Dedifferentiated amniotic fluid mesenchymal stem cell (primary cell): ENCODE measurements around the gene BHLHE23.

Experiments
- DNase-seq: peaks from one replicate; pipeline ENCODE4 v3.0.0-alpha.2; 2016; ENCODE audit errors: extremely low spot score

BHLHE23 gene

DNA sequence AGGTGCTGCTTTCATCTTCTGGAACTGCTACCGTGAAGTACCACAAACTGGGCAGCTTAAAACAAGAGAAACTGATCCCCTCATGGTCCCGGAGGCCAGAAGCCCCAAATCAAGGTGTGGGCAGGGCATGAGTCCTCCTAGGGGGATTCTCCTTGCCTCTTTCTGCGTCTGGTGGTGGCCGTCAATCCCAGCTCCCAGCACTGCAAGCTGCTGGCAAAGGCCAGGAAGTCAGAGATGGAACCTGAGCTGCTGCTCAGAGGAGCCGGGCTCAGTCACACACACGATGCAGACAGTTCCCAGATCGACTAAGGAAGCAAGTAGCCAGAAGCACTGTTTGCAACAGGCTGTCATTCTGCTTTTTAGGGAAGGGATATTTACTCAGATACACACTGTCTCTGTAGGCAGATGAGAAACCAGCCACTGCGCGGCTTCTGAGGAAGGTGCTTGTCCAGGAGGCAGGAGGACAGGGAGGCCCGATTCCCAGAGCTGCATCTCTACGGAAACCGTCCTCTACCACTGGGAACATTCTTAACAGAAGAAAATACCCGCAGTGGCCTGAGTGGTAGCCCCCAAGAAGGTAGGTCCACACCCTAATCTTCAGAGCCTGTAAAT, 15.5 kb downstream of the BHLHE23 start:
- no peak for DNase-seq

DNA sequence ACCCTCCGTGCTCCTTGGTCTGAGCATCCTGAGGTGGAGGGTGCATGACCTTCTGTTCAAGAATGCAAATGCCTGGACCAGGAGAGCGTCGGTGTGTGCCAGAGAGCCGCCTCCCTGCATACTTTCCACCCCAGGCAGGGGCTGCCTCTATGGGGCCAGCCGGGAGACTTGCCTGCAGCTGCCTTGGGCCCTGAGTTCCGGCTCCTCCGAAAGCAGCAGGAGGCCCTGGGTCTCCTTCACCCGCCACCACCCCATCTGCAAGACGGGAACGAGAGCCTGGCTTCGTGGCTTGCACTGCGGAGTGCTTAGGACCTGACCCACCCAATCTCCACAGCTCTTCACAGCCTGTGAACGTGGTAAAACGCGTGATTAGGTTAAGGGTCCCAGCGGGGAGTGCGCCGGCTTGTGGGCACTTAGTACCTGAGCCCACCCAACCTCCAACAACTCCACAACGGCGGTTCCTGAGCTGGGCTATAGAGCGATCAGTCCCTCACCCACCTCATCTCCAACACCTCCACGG, 16.4 kb downstream of the BHLHE23 start:
- DNase-seq, result no peak

DNA sequence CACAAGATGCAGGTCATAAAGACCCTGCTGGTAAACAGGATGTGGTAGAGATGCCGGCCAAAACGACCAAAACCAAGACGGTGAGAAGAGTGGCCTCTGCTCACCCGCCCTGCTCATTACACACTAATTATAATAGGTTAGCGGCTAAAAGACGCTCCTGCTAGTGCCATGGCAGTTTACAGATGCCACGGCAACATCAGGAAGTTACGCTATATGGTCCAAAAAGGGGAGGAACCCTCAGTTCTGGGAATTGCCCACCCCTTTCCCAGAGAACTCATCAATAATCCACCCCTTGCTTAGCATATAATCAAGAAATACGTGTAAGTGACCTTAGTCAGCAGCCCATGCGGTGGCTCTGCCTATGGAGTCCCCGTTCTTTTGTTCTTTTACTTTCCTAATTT, 17.6 kb downstream of the BHLHE23 start:
- DNase-seq, result no peak

DNA sequence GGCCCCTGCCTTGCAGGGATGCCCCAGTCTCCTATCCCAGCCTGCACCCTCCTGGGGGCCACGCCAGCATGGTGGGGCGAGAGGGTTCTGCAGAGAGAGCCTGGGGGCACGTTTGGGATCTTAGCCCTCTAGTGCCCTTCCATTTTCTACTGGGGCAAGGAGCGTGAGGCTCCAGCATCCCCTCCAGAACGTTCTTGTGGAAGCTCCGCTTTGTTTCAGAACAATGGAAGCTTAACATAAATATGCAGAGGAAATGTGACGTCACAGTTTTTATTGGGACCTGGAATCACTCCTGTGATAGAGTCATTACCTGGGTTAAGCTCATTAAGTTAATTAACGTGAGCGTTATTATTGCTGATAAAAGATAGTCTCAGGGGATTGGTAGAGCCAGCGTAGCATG, 19.6 kb downstream of the BHLHE23 start:
- DNase-seq, result no peak

DNA sequence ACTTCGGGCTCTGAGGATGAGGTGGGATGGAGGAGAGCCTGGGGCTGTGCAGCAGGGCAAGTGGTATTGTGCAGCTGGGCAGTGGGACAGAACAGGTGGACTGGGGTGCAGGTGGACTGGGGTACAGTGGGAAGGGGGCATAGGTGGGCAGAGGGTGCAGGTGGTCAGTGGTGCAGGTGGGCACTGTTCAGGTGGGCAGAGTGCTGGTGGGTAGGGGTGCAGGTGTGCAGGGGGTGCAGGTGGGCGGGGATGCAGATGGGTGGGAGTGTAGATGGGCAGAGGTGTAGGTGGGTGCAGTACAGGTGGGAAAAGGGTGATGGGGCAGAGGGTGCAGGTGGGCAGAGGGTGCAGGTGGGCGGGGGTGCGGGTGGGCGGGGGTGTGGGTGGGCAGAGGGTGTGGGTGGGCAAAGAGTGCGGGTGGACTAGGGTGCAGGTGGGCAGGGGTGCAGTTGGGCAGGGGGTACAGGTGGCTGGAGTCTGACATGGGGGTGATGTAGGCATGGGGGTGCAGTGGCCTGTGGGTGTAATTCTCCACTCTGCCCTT, 20.4 kb downstream of the BHLHE23 start:
- DNase-seq, result no peak

DNA sequence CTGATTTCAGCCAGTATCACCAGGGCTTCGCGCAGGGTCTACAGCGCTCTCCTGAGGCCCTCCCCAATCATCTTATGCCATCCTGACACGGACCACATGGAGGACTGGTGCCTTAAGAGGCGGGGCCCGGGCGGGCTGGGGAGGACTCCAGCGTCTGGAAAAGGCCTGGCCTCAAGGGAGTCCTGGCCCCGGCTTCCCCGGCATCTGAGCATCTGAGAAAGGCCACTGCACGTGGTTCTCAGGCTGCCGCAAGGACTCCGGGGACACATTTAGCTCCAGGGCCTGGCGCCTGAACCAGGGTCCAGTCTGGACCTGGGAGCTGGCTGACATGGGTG, 21.4 kb downstream of the BHLHE23 start:
- no peak for DNase-seq

DNA sequence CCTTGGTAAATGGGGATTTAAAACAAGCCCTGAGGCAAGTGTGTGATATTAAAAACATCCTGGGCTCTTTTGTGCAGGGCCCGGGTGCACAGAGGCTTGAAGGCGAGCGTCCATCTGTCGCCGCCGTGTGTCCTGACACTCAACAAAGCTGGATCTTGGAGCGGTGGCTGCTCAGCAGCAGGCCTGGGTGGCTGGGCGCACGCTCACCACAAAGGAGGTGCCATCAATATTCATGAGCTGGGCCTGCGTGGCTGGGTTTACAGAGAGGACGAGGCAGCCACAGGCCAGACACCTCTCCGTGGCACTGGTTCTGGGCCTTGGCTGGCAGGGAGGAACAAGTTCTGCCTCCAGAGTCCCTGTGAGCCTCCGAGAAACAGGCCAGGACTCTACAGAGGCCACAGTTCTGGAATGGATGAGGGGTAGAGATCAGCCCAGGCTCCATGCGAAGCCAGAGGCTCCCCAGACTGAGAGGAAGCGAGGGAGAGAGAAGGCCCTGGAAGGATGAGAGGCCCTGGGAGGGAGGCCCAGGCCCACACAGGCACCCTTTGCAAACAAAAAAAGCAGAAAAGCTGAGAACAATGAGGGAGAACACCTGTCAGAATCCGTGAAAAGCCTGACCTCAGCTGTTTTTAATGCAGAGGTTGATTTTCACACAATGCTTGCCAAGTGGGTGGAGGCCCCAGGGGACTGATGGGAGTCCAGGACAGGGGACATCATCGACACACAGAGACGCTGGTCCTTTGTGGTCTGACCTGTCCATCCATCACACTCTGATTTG, 21.9 kb downstream of the BHLHE23 start:
- DNase-seq, result no peak

DNA sequence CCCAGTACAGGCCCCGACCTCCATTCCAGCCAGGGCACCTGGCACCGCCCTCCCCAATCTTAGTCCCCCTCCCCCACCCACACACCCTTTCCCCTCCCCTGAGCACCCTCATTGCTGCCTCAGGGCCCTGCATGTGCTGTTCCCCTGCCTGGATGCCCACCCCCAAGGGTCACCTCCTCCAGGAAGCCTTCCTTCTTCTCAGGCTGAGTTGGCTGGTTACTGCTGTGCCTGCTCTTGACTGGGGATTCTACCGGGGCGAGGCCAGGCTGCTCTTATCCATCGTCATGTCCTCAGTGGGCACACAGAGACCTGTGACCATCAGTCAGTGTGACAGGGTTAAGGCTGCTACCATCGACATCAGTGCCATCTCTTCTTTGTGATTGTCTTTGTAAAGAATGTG, 23.6 kb downstream of the BHLHE23 start:
- DNase-seq, result no peak

DNA sequence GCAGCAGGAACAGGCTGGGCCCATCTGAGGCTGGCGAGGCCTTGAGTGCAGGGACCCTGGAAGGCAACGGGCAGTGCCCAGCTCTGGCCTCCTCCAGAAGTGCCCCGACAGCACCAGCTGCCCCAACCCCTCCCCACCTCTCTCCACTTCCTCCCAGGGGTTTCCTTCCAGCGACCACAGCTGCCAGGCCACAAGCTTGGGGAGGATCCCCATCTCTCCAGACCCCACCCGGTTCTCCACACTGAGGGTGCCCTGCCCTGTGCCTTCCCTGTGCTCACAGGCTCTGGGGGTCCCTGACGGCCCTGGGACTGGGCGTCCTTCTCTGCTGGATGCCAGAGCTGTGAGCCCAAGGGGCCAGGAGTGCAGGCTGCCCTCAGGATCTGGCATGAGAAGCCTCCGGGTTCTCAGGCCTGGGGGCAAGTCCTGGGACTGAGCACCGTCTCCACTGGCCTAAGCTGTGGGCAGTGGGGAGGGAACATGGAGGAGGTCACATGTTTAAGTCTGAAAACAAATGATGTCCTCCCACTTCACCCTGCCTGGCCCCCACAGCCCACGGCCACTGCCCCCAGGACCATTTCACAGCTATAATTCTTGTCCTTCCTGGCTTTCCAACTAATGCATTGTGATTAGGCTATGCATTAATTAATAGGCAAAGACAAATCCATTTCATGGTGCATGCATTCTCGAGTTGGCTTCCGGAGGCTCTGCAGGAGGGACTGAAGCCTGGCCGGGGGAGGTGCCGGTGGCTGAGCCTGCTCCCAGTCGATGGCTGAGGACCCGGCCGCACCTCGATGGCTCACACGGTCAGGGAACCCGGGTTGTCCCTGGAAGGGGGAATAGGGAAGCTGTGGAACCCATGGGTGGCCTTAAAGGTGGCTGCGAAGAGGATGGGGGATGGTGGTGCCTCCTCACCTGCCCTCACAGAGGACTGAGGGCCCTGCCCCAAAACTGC, 24.4 kb downstream of the BHLHE23 start:
- no peak for DNase-seq

DNA sequence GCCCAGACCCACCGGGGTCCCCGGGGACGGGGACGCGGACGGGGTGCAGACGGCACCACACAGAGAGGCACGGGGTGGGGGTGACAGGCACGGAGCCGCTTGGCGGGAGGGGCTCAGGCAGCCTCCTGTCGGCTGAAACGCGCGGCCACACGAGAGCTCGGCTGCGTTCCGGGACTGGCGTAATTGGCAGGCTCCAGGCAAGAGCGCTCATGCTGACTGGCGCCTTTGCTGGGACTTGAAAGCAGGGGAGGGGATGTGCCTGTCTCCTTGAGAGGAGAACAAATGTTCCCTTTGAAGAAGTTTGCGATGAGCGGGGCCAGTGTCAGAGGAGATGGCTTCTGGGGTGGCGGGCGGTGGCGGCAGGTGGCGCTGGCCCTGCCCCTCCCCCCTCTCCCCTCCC, 25.8 kb downstream of the BHLHE23 start:
- DNase-seq, result peak; percentile 14

DNA sequence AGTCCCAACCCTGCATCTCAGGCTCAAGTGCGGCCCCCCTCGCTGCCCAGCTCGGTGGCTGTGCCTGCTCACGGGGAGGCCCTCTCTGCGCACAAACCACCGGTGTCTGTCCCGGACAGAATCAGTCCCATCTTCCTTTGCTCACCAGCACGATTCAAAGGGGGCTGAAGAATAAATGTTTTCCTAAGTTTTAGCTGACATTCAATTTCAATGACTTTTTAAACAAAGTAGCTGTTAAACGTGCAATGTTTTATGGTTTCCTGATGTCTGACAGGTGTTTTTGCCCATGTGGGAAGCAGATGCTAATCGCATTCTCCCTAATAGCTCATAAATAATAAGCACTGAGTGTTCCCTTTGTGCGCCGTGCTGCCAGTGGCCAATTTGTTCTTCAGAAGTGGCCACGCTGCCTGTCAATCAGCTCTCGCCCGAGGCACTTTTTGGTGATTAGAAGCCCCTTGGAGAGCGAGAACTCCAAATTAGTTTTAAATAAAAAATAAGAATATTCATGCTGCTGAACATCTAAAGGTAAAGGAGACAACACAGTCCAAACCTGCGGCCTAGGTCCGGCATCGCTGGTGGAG, 26.3 kb downstream of the BHLHE23 start:
- DNase-seq, result no peak

DNA sequence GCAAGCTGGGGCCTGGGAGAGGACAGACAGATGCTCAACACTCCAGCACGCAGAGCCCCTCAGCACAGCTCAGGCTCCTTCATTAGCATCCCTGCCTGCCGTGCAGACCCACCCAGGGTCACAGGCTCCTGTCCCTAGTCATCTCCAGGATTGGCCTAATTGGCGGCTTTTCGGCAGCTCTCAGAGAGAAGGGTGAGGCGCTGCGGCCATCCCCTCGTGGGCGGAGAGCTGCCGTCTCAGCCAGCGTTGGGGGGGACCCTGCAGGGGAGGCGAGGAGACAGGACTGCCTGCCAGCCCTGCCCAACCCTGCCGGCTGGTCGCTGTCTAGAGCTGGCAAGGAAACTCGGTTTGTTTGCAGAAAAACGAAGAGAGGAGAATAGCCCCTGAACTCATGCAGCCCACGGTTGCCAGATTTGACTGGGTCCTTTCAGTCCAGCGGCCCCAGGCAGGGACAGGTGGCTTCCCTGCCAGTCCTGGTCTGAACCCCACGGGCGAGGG, 26.8 kb downstream of the BHLHE23 start:
- DNase-seq, result no peak

DNA sequence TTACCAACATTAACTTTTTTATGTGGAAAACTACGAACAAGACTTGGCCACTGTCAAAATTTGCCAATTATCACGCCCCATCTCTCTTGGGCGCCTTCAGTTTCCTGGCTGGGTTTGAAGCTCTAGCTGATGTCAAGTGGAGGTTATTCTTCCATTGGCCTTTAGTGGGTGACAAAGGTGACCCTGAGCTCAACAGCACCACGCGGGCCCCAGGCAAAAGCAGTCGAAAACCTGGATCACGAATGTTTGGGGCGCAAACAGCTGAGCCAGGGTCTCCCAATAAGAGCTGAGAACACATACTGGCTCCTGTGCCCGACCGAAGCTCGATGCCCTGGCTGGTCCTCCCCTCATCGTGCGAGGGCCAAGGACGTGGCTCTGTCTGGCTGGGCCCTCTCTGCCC, 27.5 kb downstream of the BHLHE23 start:
- no peak for DNase-seq

DNA sequence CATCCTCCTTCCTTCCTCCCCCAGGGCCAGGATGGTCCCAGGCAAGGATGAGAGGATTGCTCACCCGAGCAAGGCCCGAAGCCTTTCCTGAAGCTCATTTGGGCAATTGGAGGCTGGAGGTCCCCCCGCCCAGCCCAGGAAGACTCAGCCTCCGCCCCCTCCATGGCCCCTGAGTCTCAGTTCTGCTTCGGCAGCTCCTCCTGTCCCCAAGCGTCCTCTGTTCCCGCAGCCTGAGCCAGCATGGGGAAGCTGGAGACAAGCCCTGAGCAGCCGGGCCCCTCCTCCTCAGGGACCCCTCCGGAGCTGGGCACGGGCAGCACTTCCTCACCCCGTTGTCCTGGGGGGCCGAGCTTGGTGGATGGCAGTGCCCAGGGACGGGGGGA, 28.2 kb downstream of the BHLHE23 start:
- DNase-seq, result no peak

DNA sequence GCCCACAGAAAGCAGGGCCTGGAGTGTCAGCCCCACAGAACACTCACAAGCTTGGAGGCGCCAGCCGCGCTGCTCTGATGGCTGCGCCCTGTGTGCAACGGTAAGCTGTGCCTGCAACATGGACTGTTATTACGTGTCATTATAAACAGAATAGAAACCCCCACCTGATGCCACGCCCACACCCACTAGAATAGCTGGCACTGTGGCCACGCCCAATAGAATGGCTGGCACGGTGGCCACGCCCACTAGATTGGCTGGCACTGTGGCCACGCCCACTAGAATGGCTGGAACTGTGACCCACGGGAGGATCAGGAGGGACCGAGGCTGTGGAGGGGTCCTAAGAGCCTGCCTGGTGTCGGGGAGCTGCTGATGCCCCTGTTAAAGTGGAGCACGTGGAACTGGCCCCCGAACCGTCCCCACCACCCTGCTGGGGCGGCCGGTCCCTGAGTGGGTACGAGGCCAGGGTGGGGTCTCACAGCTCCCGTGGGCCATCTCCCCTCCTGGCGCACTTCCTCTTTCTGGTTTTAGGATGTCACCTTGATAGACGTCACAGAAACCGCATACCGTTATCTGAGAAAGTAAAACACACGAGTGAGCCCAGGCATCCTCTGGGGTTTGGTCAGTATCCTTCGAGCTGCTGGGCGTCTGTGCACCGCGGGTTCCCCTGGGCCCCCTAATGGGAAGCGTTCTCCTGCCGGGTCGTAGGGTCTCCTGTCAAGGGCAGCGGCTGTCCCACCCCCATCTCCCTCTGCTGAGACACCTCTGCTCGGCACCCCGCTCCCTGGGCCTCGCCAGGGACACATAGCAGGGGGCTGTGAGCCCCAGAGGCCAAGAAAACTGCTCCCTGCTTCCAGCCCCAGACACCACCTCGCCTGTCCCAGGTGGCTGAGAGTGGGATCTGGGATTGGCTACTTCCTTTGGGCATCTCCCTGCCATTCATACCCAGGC, 28.9 kb downstream of the BHLHE23 start:
- no peak for DNase-seq

DNA sequence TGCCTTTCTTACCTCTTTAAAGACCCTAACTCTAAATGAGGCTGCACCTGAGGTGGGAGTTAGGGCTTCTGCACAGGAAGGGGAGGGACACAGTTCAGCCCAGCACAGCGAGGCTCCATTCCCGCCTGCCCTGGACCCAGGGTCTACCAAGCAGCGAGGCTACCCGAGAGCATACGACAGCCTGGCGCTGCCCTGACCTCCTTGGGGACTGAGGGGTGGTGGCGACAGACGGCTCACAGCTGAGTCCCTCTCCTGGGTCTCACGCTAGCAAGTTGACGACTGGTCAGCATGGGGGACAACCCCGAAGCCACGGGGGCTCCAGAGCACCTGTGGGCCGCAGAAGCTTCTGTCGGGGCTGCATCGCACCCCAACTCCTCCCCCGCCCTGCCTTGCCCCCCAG, 29.9 kb downstream of the BHLHE23 start:
- DNase-seq, result no peak

DNA sequence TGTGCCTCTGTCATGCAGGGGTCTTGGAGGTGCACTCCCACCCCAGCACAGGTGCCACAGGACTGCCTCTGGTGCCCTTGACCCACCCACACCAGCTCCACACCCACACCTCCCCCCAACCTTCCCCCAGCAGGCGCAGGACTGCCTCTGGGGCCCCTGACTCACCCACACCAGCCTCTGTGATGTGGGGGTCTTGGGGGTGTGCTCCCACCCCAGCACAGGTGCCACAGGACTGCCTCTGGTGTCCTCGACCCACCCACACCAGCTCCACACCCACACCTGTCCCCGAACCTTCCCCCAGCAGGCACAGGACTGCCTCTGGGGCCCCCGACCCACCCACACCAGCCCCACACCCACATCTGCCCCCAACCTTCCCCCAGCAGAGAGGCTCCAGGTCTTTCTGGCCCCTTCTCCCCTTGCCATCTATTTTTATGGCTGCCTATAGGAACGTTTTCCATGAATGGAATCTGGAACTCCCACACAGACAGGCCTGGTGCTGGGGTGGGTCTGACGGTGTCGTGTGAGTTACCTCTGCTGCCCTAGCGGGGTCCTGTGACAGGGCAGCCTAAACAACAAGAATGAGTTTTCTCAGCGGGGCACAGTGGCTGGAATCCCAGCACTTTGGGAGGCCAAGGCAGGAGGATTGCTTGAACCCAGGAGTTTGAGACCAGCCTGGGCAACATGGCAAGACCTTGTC, 30.8 kb downstream of the BHLHE23 start:
- no peak for DNase-seq

DNA sequence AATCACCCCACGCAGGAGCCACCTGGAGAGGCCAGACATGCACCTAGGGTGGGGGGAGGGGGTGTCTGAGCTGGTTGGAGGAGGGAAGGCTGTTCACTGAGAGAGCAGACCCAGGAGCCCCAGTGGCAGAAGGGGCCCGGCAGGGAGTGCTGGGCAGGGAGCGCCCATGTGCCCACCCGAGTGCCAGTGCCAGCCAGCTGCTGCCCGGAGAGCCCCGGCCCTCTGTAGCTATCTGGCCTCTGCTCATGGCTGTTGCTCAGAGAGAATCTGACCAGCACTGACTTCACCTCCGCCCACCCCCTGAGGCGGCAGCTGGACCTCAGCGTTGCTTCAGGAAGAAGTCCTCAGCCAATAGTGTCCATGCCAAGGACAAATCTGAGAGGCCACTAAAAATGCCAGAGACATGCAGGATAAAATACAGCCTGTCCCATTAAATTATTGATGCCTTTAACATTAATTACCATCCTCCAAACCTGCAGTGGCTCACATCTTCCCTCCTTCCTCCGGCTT, 31.5 kb downstream of the BHLHE23 start:
- no peak for DNase-seq

DNA sequence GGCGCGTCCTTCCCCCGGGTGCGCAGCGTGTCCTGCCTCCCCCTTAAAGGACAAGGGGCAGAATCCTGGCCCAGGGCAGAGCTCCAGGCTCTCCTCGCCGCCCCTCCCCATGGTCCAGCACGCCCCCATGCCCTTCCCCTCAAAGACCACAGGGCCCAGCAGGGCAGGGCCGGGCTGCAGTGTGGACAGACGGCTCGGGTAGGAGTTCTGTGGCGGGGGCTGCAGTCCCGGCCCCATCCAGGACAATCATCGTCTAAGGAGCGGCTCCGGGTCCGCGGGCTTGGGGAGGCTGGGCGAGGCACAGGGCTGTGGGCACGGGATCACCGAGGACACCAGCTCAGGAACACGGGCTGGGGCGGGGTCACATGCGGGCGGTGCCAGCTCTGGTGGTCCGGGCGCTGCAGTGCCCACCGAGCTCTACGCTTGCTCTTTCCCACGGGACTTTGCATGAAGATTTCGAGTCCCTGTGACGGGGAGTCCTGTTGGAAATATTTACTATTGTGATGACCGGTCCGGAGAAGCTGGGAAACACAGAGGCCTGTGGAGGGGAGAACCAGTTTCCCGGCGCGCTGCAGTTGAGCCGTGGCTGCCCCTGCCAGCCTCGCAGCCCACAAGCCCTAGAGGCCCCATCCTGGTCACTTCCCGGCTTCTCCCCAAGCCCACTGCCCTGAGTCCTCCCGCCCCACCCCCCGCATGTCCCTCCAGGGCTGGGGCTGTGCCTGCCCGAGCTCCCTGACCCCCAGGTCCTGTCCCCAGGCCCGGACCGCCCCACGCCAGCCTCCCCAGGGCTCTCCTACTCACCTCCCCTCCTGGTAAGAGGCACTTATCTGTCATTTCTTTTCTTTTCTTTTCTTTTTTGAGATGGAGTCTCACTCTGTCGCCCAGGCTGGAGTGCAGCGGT, 33.7 kb downstream of the BHLHE23 start:
- DNase-seq, result no peak
